H9 (cell line): Measurements from ENCODE around the gene FGB. TPM values are rescaled to one million over a fixed set of nuclear protein-coding genes. Genes with fewer than 3 reads are reported as not detected.

Experiments
- DNase-seq: peaks from one replicate; pipeline ENCODE4 v3.0.0-alpha.2; 2017
- H2AFZ ChIP-seq: one replicate; pipeline ENCODE4 v1.6.1; 2013; ENCODE audit warnings: mild to moderate bottlenecking, low read length, control low read depth, moderate library complexity
- H2AK5ac ChIP-seq: 2 replicates; pipeline ENCODE4 v1.6.1; 2013; ENCODE audit warnings: low read length, control low read depth, mixed read lengths; ENCODE audit not compliant: insufficient read length
- H2BK120ac ChIP-seq: one replicate; pipeline ENCODE4 v1.6.1; 2013; ENCODE audit warnings: low read depth, mild to moderate bottlenecking, low read length, control low read depth, inconsistent platforms; ENCODE audit not compliant: poor library complexity, severe bottlenecking
- H2BK12ac ChIP-seq: 2 replicates; pipeline ENCODE4 v1.6.1; 2013; ENCODE audit warnings: low read length, control low read depth, mixed read lengths, low read depth; ENCODE audit not compliant: insufficient read length
- H2BK15ac ChIP-seq: 2 replicates; pipeline ENCODE4 v1.6.1; 2013; ENCODE audit warnings: low read depth, low read length, control low read depth
- H2BK20ac ChIP-seq: one replicate; pipeline ENCODE4 v1.6.1; 2013; ENCODE audit warnings: low read depth, mild to moderate bottlenecking, low read length, control low read depth, inconsistent platforms; ENCODE audit not compliant: poor library complexity, severe bottlenecking
- H2BK5ac ChIP-seq: 2 replicates; pipeline ENCODE4 v1.6.1; 2013; ENCODE audit warnings: low read length, control low read depth, mixed read lengths; ENCODE audit not compliant: insufficient read length
- H3K14ac ChIP-seq: 2 replicates; pipeline ENCODE4 v1.6.1; 2013; ENCODE audit warnings: low read length, control low read depth; ENCODE audit not compliant: insufficient read depth
- H3K18ac ChIP-seq: 2 replicates; pipeline ENCODE4 v1.6.1; 2013; ENCODE audit warnings: low read depth, mild to moderate bottlenecking, mixed read lengths, low read length, control low read depth; ENCODE audit not compliant: insufficient read length
- H3K23ac ChIP-seq: 2 replicates; pipeline ENCODE4 v1.6.1; 2013; ENCODE audit warnings: low read length, control low read depth, mixed read lengths, low read depth; ENCODE audit not compliant: insufficient read length
- H3K23me2 ChIP-seq: 2 replicates; pipeline ENCODE4 v1.6.1; 2013; ENCODE audit warnings: low read depth, mild to moderate bottlenecking, mixed read lengths, low read length, control low read depth; ENCODE audit not compliant: insufficient read length, poor library complexity, severe bottlenecking
- H3K27ac ChIP-seq: 2 replicates; pipeline ENCODE4 v1.5.1; 2013; ENCODE audit warnings: low read length, control low read depth, mixed read lengths, low read depth; ENCODE audit not compliant: insufficient read length
- H3K27me3 ChIP-seq: 2 replicates; pipeline ENCODE4 v1.6.1; 2013; ENCODE audit warnings: low read length, control low read depth, inconsistent platforms; ENCODE audit not compliant: insufficient read depth
- H3K4ac ChIP-seq: 2 replicates; pipeline ENCODE4 v1.6.1; 2013; ENCODE audit warnings: low read depth, mild to moderate bottlenecking, control low read depth, inconsistent platforms, low read length, moderate library complexity
- H3K4me1 ChIP-seq: 2 replicates; pipeline ENCODE4 v1.6.1; 2013; ENCODE audit warnings: low read length, control low read depth, inconsistent platforms; ENCODE audit not compliant: insufficient read depth
- H3K4me2 ChIP-seq: 2 replicates; pipeline ENCODE4 v1.6.1; 2013; ENCODE audit warnings: low read length, control low read depth, mixed read lengths; ENCODE audit not compliant: insufficient read length, insufficient read depth
- H3K56ac ChIP-seq: 2 replicates; pipeline ENCODE4 v1.6.1; 2013; ENCODE audit warnings: low read depth, mild to moderate bottlenecking, mixed read lengths, low read length, control low read depth; ENCODE audit not compliant: insufficient read length
- H3K79me1 ChIP-seq: 2 replicates; pipeline ENCODE4 v1.6.1; 2013; ENCODE audit warnings: low read depth, mild to moderate bottlenecking, moderate library complexity, low read length, control low read depth, inconsistent platforms; ENCODE audit not compliant: insufficient read depth, poor library complexity, severe bottlenecking
- H3K79me2 ChIP-seq: 2 replicates; pipeline ENCODE4 v1.6.1; 2013; ENCODE audit warnings: low read length, control low read depth, inconsistent platforms; ENCODE audit not compliant: insufficient read depth
- H3K9ac ChIP-seq: 2 replicates; pipeline ENCODE4 v1.6.1; 2013; ENCODE audit warnings: low read length, control low read depth, mixed read lengths; ENCODE audit not compliant: insufficient read length; ENCODE audit errors: extremely low read depth
- H3K9me3 ChIP-seq: one replicate; pipeline ENCODE4 v1.6.1; 2013; ENCODE audit warnings: low read depth, low read length, inconsistent platforms; ENCODE audit not compliant: control insufficient read depth
- H3T11ph ChIP-seq: one replicate; pipeline ENCODE4 v1.6.1; 2013; ENCODE audit warnings: mild to moderate bottlenecking, low read length, control low read depth, inconsistent platforms
- H4K20me1 ChIP-seq: one replicate; pipeline ENCODE4 v1.6.1; 2013; ENCODE audit not compliant: control insufficient read depth, insufficient read length, insufficient read depth
- H4K5ac ChIP-seq: 2 replicates; pipeline ENCODE4 v1.6.1; 2013; ENCODE audit warnings: low read depth, mild to moderate bottlenecking, mixed read lengths, low read length, control low read depth; ENCODE audit not compliant: insufficient read length
- H4K8ac ChIP-seq: replicated peaks from 2 replicates; pipeline ENCODE4 v1.6.1; 2013; ENCODE audit warnings: low read length, control low read depth, mixed read lengths, low read depth; ENCODE audit not compliant: insufficient read length
- H4K91ac ChIP-seq: 2 replicates; pipeline ENCODE4 v1.6.1; 2013; ENCODE audit warnings: low read depth, mild to moderate bottlenecking, moderate library complexity, mixed read lengths, low read length, control low read depth; ENCODE audit not compliant: insufficient read length
- H3K27ac Mint-ChIP-seq, 3 experiments: 2 replicates in 2 of 3; 3 replicates in 1 of 3; pipeline ENCODE4 v1.8.0; 2020 to 2021; ENCODE audit warnings: mixed read lengths in 3 of 3, mild to moderate bottlenecking in 1 of 3, moderate library complexity in 1 of 3
- H3K27me3 Mint-ChIP-seq: 2 replicates; pipeline ENCODE4 v1.8.0; 2021; ENCODE audit warnings: low read depth, mild to moderate bottlenecking, moderate library complexity, mixed read lengths
- H3K36me3 Mint-ChIP-seq, 3 experiments: 2 replicates in 2 of 3; 3 replicates in 1 of 3; pipeline ENCODE4 v1.8.0; 2020 to 2021; ENCODE audit warnings: low read depth in 3 of 3, mixed read lengths in 3 of 3; ENCODE audit not compliant: insufficient read depth in 1 of 3
- H3K4me1 Mint-ChIP-seq, 2 experiments: 2 replicates each; pipeline ENCODE4 v1.8.0; 2020; ENCODE audit warnings: mixed read lengths in 2 of 2
- H3K4me3 Mint-ChIP-seq, 2 experiments: 2 replicates in 1 of 2; 3 replicates in 1 of 2; pipeline ENCODE4 v1.8.0; 2020 to 2021; ENCODE audit warnings: mild to moderate bottlenecking in 2 of 2, mixed read lengths in 2 of 2, moderate library complexity in 1 of 2
- H3K9me3 Mint-ChIP-seq, 2 experiments: 2 replicates in 1 of 2; 3 replicates in 1 of 2; pipeline ENCODE4 v1.8.0; 2020; ENCODE audit warnings: mild to moderate bottlenecking in 2 of 2, mixed read lengths in 2 of 2, moderate library complexity in 1 of 2
- CTCF ChIP-seq: fragments of 200-600 bp; sonication (generic); conservative IDR thresholded peaks from 3 replicates; pipeline ENCODE4 v1.8.0; 2021; ENCODE audit warnings: antibody characterized with exemption, mild to moderate bottlenecking
- WGBS: extraction: QIAGEN DNeasy Blood & Tissue Kit; methylation state at CpG from one replicate; pipeline ENCODE4 v1.1.7; 2013; ENCODE audit warnings: missing lambda C conversion rate, low lambda C conversion rate, mixed read lengths; ENCODE audit not compliant: insufficient read length; ENCODE audit errors: extremely low coverage; 5-methylcytosine and 5-hydroxymethylcytosine counted together
- total RNA-seq: library from RNA; stranded (reverse); gene quantifications from 2 replicates; pipeline ENCODE4 v1.2.1, GENCODE V29; 2021

The FGB gene
- total RNA-seq, 1 experiment from 2014 or later, result not detected

DNA sequence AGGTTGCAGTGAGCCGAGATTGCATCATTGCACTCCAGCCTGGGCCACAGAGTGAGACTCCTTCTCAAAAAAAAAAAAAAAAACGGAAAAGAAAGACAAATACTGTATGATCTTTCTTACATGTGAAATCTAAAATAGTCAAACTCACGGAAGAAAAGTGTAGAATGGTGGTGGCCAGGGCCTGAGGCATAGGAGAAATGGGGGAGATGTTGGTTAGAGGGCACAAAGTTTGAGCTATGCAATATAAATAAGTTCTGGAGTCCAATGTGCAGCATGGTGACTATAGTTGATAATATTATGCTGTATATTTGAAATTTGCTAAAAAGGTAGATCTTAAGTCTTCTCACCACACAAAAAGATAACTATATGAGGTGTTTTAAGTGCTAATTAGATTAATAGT lies 29.1 kb downstream of the FGB start:
- Histone ChIP-seq H2BK120ac (no peak overlapping the region), H2BK5ac (no peak overlapping the region), H3K79me1 (no peaks in the 10 kb centered on the region), H2BK20ac (no peak overlapping the region), H4K20me1 (no peaks in the 10 kb centered on the region), H3K4me2 (no peak overlapping the region), H3K27ac (no peak overlapping the region), H3K18ac (no peak overlapping the region), H3K9ac (no peak overlapping the region), H2AFZ (no peak overlapping the region), H2BK12ac (no peak overlapping the region), H3K23ac (no peak overlapping the region), H3K4me1 (no peaks in the 10 kb centered on the region), H3T11ph (no peak overlapping the region), H3K23me2 (no peaks in the 10 kb centered on the region), H2AK5ac (no peak overlapping the region), H4K5ac (no peak overlapping the region), H3K56ac (no peak overlapping the region), H3K9me3 (no peaks in the 10 kb centered on the region), H3K14ac (no peak overlapping the region), H4K91ac (no peak overlapping the region), H2BK15ac (no peak overlapping the region), H3K27me3 (no peaks in the 10 kb centered on the region), H3K4ac (no peak overlapping the region), H3K79me2 (no peaks in the 10 kb centered on the region), H4K8ac (no peak overlapping the region)
- no peak for DNase-seq
- no peaks in the 10 kb centered on the region for H3K9me3 Mint-ChIP-seq
- H3K27me3 Mint-ChIP-seq, result no peaks in the 10 kb centered on the region
- H3K36me3 Mint-ChIP-seq, result no peaks in the 10 kb centered on the region
- no CpG with 5 or more reads among the region's 3 CpGs for WGBS
- no peak overlapping the region for H3K27ac Mint-ChIP-seq
- peaks cover 8 to 11% of the 10 kb centered on the region in 2 experiments for H3K4me1 Mint-ChIP-seq
- H3K4me3 Mint-ChIP-seq, result no peak overlapping the region
- no peak for TF ChIP-seq CTCF
